Breast epithelium (tissue), 4 donors: ENCODE data around the gene H2BK1. TPM values are rescaled to one million over a fixed set of nuclear protein-coding genes. Genes with fewer than 3 reads are reported as not detected.

ENCODE experiments used
- DNase-seq, 2 donors: peaks; one replicate each; pipeline ENCODE4 v3.0.0-alpha.2; 2019; ENCODE audit warnings: low spot score in 2 of 2
- H3K27ac ChIP-seq, 2 donors: fragments of 200-600 bp; sonication (generic) in 1 of 2; one replicate each; pipeline ENCODE4 v1.5.1; 2016 to 2019; ENCODE audit warnings: mild to moderate bottlenecking in 1 of 2
- H3K27me3 ChIP-seq, 2 donors: fragments of 200-600 bp; sonication (generic) in 1 of 2; one replicate each; pipeline versions ENCODE4 v1.5.1 to v1.6.0; 2017 to 2019; ENCODE audit warnings: control low read depth in 1 of 2, mild to moderate bottlenecking in 1 of 2
- H3K36me3 ChIP-seq: fragments of 200-600 bp; one replicate; pipeline ENCODE4 v1.5.1; 2019
- H3K4me1 ChIP-seq, 2 donors: fragments of 200-600 bp; sonication (generic); one replicate each; pipeline ENCODE4 v1.5.1; 2016 to 2019; ENCODE audit warnings: control low read depth in 1 of 2
- H3K4me3 ChIP-seq, 3 donors: fragments of 200-600 bp; sonication (generic); 1 replicate in 2 of 3; 2 replicates in 1 of 3; pipeline ENCODE4 v1.5.1; 2016 to 2019; ENCODE audit warnings: mild to moderate bottlenecking in 3 of 3, moderate library complexity in 2 of 3
- H3K9me3 ChIP-seq, 2 donors: fragments of 200-600 bp; sonication (generic) in 1 of 2; one replicate each; pipeline ENCODE4 v1.5.1; 2016 to 2019; ENCODE audit warnings: control low read depth in 1 of 2
- CTCF ChIP-seq, 3 donors: fragments of 450-650 bp; IDR thresholded peaks; one replicate each; pipeline ENCODE4 v1.5.1; 2016 to 2017; ENCODE audit warnings: antibody characterized with exemption in 3 of 3, mild to moderate bottlenecking in 3 of 3, moderate library complexity in 3 of 3
- POLR2A ChIP-seq: fragments of 450-650 bp; IDR thresholded peaks from one replicate; pipeline ENCODE4 v1.6.1; 2016; ENCODE audit warnings: antibody characterized with exemption, mild to moderate bottlenecking, moderate library complexity
- POLR2AphosphoS5 ChIP-seq, 3 donors: sonication (generic); formaldehyde crosslinking; IDR thresholded peaks; one replicate each; pipeline ENCODE4 v1.6.1; 2017; ENCODE audit warnings: antibody characterized with exemption in 3 of 3
- intact Hi-C: fragments of 100-400 bp; cut with DNase I; formaldehyde crosslinking; loops from one replicate; pipeline ENCODE4 v1.15.1; 2023; ENCODE audit warnings: low total_unique reads
- total RNA-seq, 3 donors: library from RNA; depleted of rRNA; stranded (reverse); fragments of >200 nt; gene quantifications; one replicate each; pipeline ENCODE4 v1.1.0, GENCODE V29; 2016

The H2BK1 gene
- total RNA-seq, 3 donors from 2014 or later: not detected

- Histone ChIP-seq H3K27me3 (no peaks in the 10 kb centered on the region), H3K4me1 (peaks cover 5 to 8% of the 10 kb centered on the region in 2 donors), H3K4me3 (no peak overlapping the region), H3K27ac (no peak overlapping the region), H3K36me3 (no peaks in the 10 kb centered on the region), H3K9me3 (no peaks in the 10 kb centered on the region)
- no peak for TF ChIP-seq POLR2A
- TF ChIP-seq POLR2AphosphoS5 (IDR thresholded peaks at IDR 0.05): no peak
- TF ChIP-seq CTCF (IDR thresholded peaks at IDR 0.05): no peak
- DNase-seq: no peak
- intact Hi-C loops: no loop called here
Measured at GRCh38 chr7:151239837-151240459, 29.7 kb upstream of the H2BK1 start.

- Histone ChIP-seq H3K27me3 (no peaks in the 10 kb centered on the region), H3K27ac (no peak overlapping the region), H3K4me3 (no peak overlapping the region), H3K9me3 (no peaks in the 10 kb centered on the region), H3K36me3 (no peaks in the 10 kb centered on the region), H3K4me1 (peaks cover 0 to 5% of the 10 kb centered on the region in 2 donors)
- intact Hi-C loops: no loop called here
- DNase-seq: no peak
- TF ChIP-seq CTCF (IDR thresholded peaks at IDR 0.05) (no peak), POLR2A (no peak), POLR2AphosphoS5 (IDR thresholded peaks at IDR 0.05) (no peak)
Measured at GRCh38 chr7:151238924-151239836, 28.9 kb upstream of the H2BK1 start.

- Histone ChIP-seq H3K36me3 (no peaks in the 10 kb centered on the region), H3K27ac (peak overlapping the region; percentile 48 to 67), H3K9me3 (no peaks in the 10 kb centered on the region), H3K4me3 (no peak overlapping the region), H3K27me3 (no peaks in the 10 kb centered on the region), H3K4me1 (peaks cover 5 to 9% of the 10 kb centered on the region in 2 donors)
- intact Hi-C loops: no loop called here
- no peak for DNase-seq
- TF ChIP-seq POLR2AphosphoS5 (IDR thresholded peaks at IDR 0.05): no peak
- no peak for TF ChIP-seq POLR2A
- no peak for TF ChIP-seq CTCF (IDR thresholded peaks at IDR 0.05)
Measured at GRCh38 chr7:151238190-151238810, 28.0 kb upstream of the H2BK1 start.

- Histone ChIP-seq H3K9me3 (no peaks in the 10 kb centered on the region), H3K4me3 (no peak overlapping the region), H3K27me3 (no peaks in the 10 kb centered on the region), H3K36me3 (no peaks in the 10 kb centered on the region), H3K27ac (peak overlapping the region; percentile 67 to 77), H3K4me1 (peaks cover 5 to 11% of the 10 kb centered on the region in 2 donors)
- TF ChIP-seq POLR2AphosphoS5 (IDR thresholded peaks at IDR 0.05) (no peak), POLR2A (no peak), CTCF (IDR thresholded peaks at IDR 0.05) (no peak)
- intact Hi-C loops: no loop called here
- no peak for DNase-seq
Measured at GRCh38 chr7:151237244-151238189, 27.2 kb upstream of the H2BK1 start.
